GM12878 (cell line): ENCODE results near the gene MACF1. TPM values are rescaled to one million over a fixed set of nuclear protein-coding genes. Genes with fewer than 3 reads are reported as not detected.

Experiments
- ATAC-seq: fragments of 200-7000 bp; cut with Tn5 transposase; 3 replicates; pipeline ENCODE4 v1.9.1; 2020; ENCODE audit warnings: mild to moderate bottlenecking, moderate library complexity
- BruUV-seq: library from RNA; stranded (reverse); fragments of 400-500 nt; replicated peaks from 2 replicates; lab custom pipeline; 2021; lab: Mats Ljungman, UMichigan
- CTCF ChIA-PET: fragments of 300-600 bp; sonication (Branson Sonifier 250); formaldehyde crosslinking; extraction: SDS; loops from one replicate; lab custom pipeline; 2021; ENCODE audit warnings: inconsistent platforms; lab: Yijun Ruan, JAX
- POLR2A ChIA-PET: fragments of 350-600 bp; formaldehyde crosslinking; extraction: SDS; loops from one replicate; lab custom pipeline; 2021; ENCODE audit warnings: inconsistent platforms; lab: Charles Lee
- RAD21 ChIA-PET: fragments of 300-600 bp; sonication (Branson Sonifier 250); formaldehyde crosslinking; loops from one replicate; lab custom pipeline; 2023; ENCODE audit warnings: antibody characterized with exemption; ENCODE audit not compliant: unreplicated experiment; lab: Charles Lee
- SMC1A ChIA-PET: fragments of 300-600 bp; sonication (Branson Sonifier 250); formaldehyde crosslinking; loops from one replicate; lab custom pipeline; 2023; ENCODE audit not compliant: unreplicated experiment, uncharacterized antibody; lab: Charles Lee
- DNase-seq: peaks from one replicate; pipeline ENCODE4 v3.0.0-alpha.2; 2011; ENCODE audit warnings: low read depth, low spot score
- FAIRE-seq: peaks from 3 replicates; lab custom pipeline; 2011; peaks lifted over from hg19 to GRCh38; lab: Jason Lieb, UNC
- H2AFZ ChIP-seq: 2 replicates; pipeline ENCODE4 v1.6.0; 2011; ENCODE audit warnings: low read depth, low read length, control low read depth; ENCODE audit not compliant: control insufficient read depth
- H3K27ac ChIP-seq: 2 replicates; pipeline ENCODE4 v1.5.1; 2011; ENCODE audit warnings: control low read depth; ENCODE audit not compliant: control insufficient read depth, insufficient read depth
- H3K27me3 ChIP-seq, 2 experiments: replicated peaks in 1 of 2; 2 replicates each; pipeline versions ENCODE4 v1.6.0 to v1.6.1; 2011; ENCODE audit warnings: low read length in 1 of 2; ENCODE audit not compliant: control insufficient read depth in 2 of 2, insufficient read depth in 2 of 2
- H3K36me3 ChIP-seq, 2 experiments: 2 replicates each; pipeline ENCODE4 v1.5.1; 2011; ENCODE audit warnings: low read length in 1 of 2; ENCODE audit not compliant: control insufficient read depth in 2 of 2, insufficient read depth in 2 of 2
- H3K4me1 ChIP-seq: 2 replicates; pipeline ENCODE4 v1.6.1; 2011; ENCODE audit warnings: mild to moderate bottlenecking, low read length, moderate library complexity, mixed read lengths; ENCODE audit not compliant: control insufficient read depth, insufficient read depth
- H3K4me2 ChIP-seq: 2 replicates; pipeline ENCODE4 v1.6.0; 2011; ENCODE audit warnings: control low read depth; ENCODE audit not compliant: control insufficient read depth, insufficient read depth
- H3K4me3 ChIP-seq: fragments of 200-600 bp; sonication (generic); 2 replicates; pipeline ENCODE4 v1.5.1; 2016
- H3K79me2 ChIP-seq: 2 replicates; pipeline ENCODE4 v1.6.0; 2011; ENCODE audit warnings: low read length; ENCODE audit not compliant: control insufficient read depth, insufficient read depth
- H3K9ac ChIP-seq: 2 replicates; pipeline ENCODE4 v1.8.0; 2011; ENCODE audit warnings: low read length, control low read depth, mixed read lengths; ENCODE audit not compliant: control insufficient read depth, insufficient read depth
- H3K9me3 ChIP-seq: replicated peaks from 3 replicates; pipeline ENCODE4 v1.5.1; 2011; ENCODE audit warnings: mild to moderate bottlenecking, low read length; ENCODE audit not compliant: control insufficient read depth, insufficient read depth
- H4K20me1 ChIP-seq: 2 replicates; pipeline ENCODE4 v1.6.0; 2011; ENCODE audit not compliant: control insufficient read depth, insufficient read depth
- ETV6 ChIP-seq, 2 experiments: fragments of 450-650 bp in 1 of 2; IDR thresholded peaks in 1 of 2; conservative IDR thresholded peaks in 1 of 2; 2 replicates each; pipeline ENCODE4 v1.6.1; 2014; ENCODE audit warnings: antibody characterized with exemption in 1 of 2, borderline replicate concordance in 1 of 2, low read depth in 1 of 2, mild to moderate bottlenecking in 1 of 2, moderate library complexity in 1 of 2
- IKZF1 ChIP-seq: fragments of 450-650 bp; conservative IDR thresholded peaks from 2 replicates; pipeline ENCODE4 v1.6.1; 2017; ENCODE audit warnings: antibody characterized with exemption, mild to moderate bottlenecking
- NFIC ChIP-seq: IDR thresholded peaks from 2 replicates; pipeline ENCODE4 v1.6.1; 2012; ENCODE audit warnings: low read depth, mild to moderate bottlenecking, inconsistent platforms, low read length, moderate library complexity
- RBBP5 ChIP-seq: fragments of 200-600 bp; sonication (generic); conservative IDR thresholded peaks from 2 replicates; pipeline ENCODE4 v1.6.1; 2016
- WGBS: methylation state at CpG from one replicate; pipeline ENCODE4 v1.1.6; 2016; ENCODE audit warnings: low lambda C conversion rate; ENCODE audit not compliant: insufficient replicate concordance, insufficient coverage; ENCODE audit errors: missing lambda C conversion rate; 5-methylcytosine and 5-hydroxymethylcytosine counted together
- in situ Hi-C: fragments of 300-500 bp; cut with MboI; formaldehyde crosslinking; loops from 9 replicates; pipeline ENCODE4 v1.14.3; 2018; ENCODE audit warnings: mixed read lengths
- intact Hi-C: fragments of 100-400 bp; cut with micrococcal nuclease; formaldehyde crosslinking; loops from one replicate; pipeline ENCODE4 v1.14.2; 2022; ENCODE audit not compliant: unreplicated experiment
- polyA plus RNA-seq, 11 experiments: library from polyadenylated mRNA; depleted of rRNA in 4 of 11; unstranded in 6 of 11; stranded (reverse) in 5 of 11; fragments of >200 nt; fragmentation: Nextera tagmentation in 4 of 11; fragmentation: Illumina TruSeq in 1 of 11; extraction: Ambion mirVana in 4 of 11; extraction: Trizol in 1 of 11; gene quantifications; 1 replicate in 1 of 11; 2 replicates in 10 of 11; pipeline versions ENCODE4 v1.2.1 to v1.2.3, GENCODE V29; 2011 to 2016; ENCODE audit warnings: inconsistent platforms in 2 of 11, missing spikeins in 2 of 11, low read depth in 1 of 11
- total RNA-seq, 4 experiments: library from RNA; depleted of rRNA in 3 of 4; stranded (reverse); fragments of >200 nt in 3 of 4; fragmentation: Illumina TruSeq in 1 of 4; extraction: Trizol in 1 of 4; gene quantifications; 2 replicates each; pipeline versions ENCODE4 v1.2.1 to v1.2.3, GENCODE V29; 2013 to 2021
- TF ChIP-seq, protein P1 (sequence below): IDR thresholded peaks from 2 replicates; pipeline ENCODE4 v1.6.1; 2011; ENCODE audit warnings: borderline replicate concordance, low read depth, mild to moderate bottlenecking, moderate library complexity, mixed read lengths, low read length; ENCODE audit not compliant: insufficient read depth; ENCODE audit errors: extremely low read length

Gene MACF1
- total and polyA plus RNA-seq, 10 of the 15 experiments (the other 5 are each of a cell fraction or from before 2014, with no cell fraction given): 15.5 to 201 (median 76.9) TPM

DNA sequence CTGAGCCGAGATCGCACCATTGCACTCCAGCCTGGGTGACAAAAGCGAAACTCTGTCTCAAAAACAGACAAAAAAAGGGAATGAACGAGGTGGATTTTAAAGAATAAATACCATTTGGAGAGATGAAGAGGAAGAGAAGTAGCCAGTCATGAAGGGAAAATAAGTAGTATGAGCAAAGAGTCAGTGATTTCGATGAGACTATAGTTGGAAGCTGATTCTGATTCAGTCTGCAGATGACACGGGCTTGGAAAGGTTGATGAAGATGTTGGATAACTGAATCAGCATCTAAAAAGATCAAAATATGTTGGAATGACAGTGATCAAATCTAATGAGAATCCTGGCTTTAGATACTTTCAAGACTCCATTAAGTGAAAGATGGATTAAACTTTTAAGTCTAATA, 23.8 kb downstream of the MACF1 start:
- BruUV-seq: no TSS peak
- 95% methylated on average over 6 of the region's 6 CpGs for WGBS
- no peak overlapping the region for H3K4me3 ChIP-seq
- no peak overlapping the region for H2AFZ ChIP-seq
- CTCF ChIA-PET: interaction anchor here (0.7 to 3.6 kb wide), 5 partner anchors 10 to 36 kb away, joined by 3 to 25 read pairs (median 3); no protein-coding TSS in a partner anchor
- no peak for DNase-seq
- no peak overlapping the region for H3K9ac ChIP-seq
- POLR2A ChIA-PET: interaction anchor here (0.7 to 1.2 kb wide), 2 partner anchors 10 to 274 kb away, joined by 3 to 4 read pairs; no protein-coding TSS in a partner anchor
- FAIRE-seq: no peak
- SMC1A ChIA-PET: interaction anchor here (1.6 to 3.5 kb wide), 2 partner anchors 30 to 35 kb away, joined by 6 to 39 read pairs; no protein-coding TSS in a partner anchor
- peaks cover 47% of the 10 kb centered on the region for H3K79me2 ChIP-seq
- peaks cover 2 to 4% of the 10 kb centered on the region in 2 experiments; a peak in 3 of 4 replicates for H3K36me3 ChIP-seq
- TF ChIP-seq ETV6 (conservative IDR thresholded peaks at IDR 0.05 in 1 of 2, IDR thresholded peaks at IDR 0.05 in 1 of 2; ENCODE audit: borderline replicate concordance in 1 of 2, low read depth in 1 of 2) (no peak), RBBP5 (no peak), IKZF1 (no peak), NFIC (no peak)
- TF ChIP-seq, protein P1, sequence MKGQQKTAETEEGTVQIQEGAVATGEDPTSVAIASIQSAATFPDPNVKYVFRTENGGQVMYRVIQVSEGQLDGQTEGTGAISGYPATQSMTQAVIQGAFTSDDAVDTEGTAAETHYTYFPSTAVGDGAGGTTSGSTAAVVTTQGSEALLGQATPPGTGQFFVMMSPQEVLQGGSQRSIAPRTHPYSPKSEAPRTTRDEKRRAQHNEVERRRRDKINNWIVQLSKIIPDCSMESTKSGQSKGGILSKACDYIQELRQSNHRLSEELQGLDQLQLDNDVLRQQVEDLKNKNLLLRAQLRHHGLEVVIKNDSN: no peak
- H3K27ac ChIP-seq: no peak overlapping the region
- no peak overlapping the region for H3K4me2 ChIP-seq
- RAD21 ChIA-PET: interaction anchor here (1.8 kb wide), 1 partner anchor 13 kb away, joined by 5 read pairs; no protein-coding TSS in a partner anchor
- no peak for ATAC-seq
- no peaks in the 10 kb centered on the region for H3K9me3 ChIP-seq
- H3K27me3 ChIP-seq: no peaks in the 10 kb centered on the region
- peaks cover 10% of the 10 kb centered on the region for H3K4me1 ChIP-seq
- intact Hi-C loops (no loop called here), in situ Hi-C loops (no loop called here)
- H4K20me1 ChIP-seq: 0 out of 2 replicates have a peak, but pooled peaks cover 7% of the 10 kb centered on the region
